LNCaP clone FGC (cell line): Measurements from ENCODE around the gene TLR4.

Source experiments
- DNase-seq: peaks from one replicate; pipeline ENCODE4 v3.0.0-alpha.2; 2011; ENCODE audit warnings: low read depth
- H3K4me3 ChIP-seq: 2 replicates; pipeline ENCODE4 v1.5.1; 2011; ENCODE audit warnings: mild to moderate bottlenecking, low read depth, low read length, control low read depth
- CTCF ChIP-seq: IDR thresholded peaks from 2 replicates; pipeline ENCODE4 v1.5.1; 2012; ENCODE audit warnings: mild to moderate bottlenecking; ENCODE audit not compliant: control insufficient read depth, insufficient read depth; ENCODE audit errors: extremely low read depth

The TLR4 gene

DNA sequence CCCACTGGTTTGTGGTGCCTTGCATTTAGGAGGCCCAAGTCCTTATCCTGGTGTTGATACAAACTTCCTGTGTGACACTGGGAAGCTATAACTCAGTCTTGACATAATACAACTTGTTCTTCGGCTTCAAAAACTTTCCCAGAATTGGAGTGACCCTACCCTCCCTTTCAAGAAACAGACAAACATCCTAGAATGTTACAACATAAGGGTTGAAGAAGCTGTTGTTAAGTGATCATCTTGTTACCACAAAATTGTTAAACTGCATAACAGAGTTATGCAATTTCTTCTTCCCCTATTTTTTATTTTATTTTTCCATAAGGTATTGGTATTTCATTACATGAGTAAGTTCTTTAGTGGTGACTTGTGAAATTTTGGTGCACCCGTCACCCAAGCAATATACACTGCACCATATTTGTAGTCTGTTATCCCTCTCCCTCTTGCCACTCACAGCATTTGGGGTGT is 21.3 kb downstream of the TLR4 start:
- TF ChIP-seq CTCF, result no peak
- DNase-seq, result no peak
- no peak overlapping the region for H3K4me3 ChIP-seq

- DNase-seq, result no peak
- no peak overlapping the region for H3K4me3 ChIP-seq
- no peak for TF ChIP-seq CTCF
These were observed 25.2 kb downstream of the TLR4 start for GRCh38 chr9:117729375-117729774.

DNA sequence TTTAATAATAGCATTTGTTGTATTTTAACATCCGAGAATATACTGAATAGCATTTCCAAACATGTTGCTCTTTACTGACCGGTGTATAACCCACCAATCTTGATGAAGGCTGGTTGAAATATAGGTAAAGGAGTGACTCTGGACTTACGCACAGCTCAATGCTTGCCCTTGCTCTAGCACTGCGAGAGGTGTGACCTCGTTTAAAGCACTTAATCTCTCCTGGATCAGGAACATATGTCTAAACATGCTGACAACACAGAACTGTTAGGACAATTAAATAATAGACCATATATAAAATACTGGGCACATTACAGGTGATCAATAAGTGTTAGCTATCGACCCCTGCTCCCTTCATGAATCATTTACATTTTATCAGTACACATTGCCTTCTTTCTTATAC is 28.3 kb downstream of the TLR4 start:
- no peak overlapping the region for H3K4me3 ChIP-seq
- no peak for TF ChIP-seq CTCF
- DNase-seq, result no peak

- no peak for TF ChIP-seq CTCF
- DNase-seq, result no peak
- no peak overlapping the region for H3K4me3 ChIP-seq
These were observed 29.3 kb downstream of the TLR4 start for GRCh38 chr9:117733465-117733864.

DNA sequence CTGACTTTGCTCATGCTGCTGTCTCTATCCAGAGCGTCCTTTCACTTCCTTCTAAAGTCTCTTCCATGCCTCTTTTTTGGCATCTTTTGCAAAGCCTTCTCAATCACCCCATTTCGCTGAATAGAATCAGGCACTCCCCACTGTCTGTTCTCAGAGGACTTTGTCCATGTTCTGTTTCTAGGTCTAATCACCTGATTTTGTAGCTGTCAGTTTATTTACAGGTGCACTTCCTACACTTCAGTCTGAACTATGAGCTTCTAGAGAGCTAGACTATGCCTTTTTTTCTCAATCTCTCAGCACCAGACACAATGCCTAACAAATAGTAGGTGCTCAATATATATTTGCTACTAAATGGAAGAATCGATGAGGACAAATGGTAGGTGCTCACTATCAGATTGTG is 29.9 kb downstream of the TLR4 start:
- no peak for DNase-seq
- H3K4me3 ChIP-seq, result no peak overlapping the region
- no peak for TF ChIP-seq CTCF

GRCh38 chr9:117734523-117735314 is 30.5 kb downstream of the TLR4 start:
- no peak for DNase-seq
- TF ChIP-seq CTCF, result no peak
- no peak overlapping the region for H3K4me3 ChIP-seq

DNA sequence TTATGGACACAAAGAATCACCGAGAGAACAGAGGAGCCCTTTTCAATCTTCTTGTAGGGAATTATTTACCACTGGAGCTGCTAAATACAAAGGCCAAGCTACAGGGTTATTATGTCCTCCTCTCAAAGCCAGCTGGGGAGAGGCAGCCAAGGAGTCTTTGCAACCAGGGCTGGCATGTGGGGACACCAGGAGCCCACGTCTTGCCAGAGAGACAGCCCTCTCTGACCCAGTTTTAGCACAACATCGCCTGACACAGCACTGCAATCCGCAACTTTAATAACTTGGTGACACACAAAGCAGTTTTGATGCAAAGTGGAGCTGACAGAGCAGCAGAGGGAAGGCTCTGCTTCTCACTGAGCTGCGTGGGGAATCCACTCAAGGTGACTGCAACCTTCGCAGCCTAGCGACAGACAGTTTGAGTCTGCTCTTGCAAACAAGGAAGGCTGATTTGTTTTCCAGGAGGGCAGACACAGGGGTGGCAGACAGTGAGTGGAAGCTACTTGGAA is 33.6 kb downstream of the TLR4 start:
- DNase-seq, result no peak

More for the DNA sequence above, 33.6 kb downstream of the TLR4 start:
- TF ChIP-seq CTCF, result no peak
- H3K4me3 ChIP-seq, result no peak overlapping the region
